Gastrocnemius medialis (tissue), 4 donors: ENCODE data around the gene RPS6KC1.
"Not testable (repeated sequence)": the region's sequence is repeated elsewhere in the genome, so short reads cannot be mapped to it uniquely, and the experiment has no call there.

ENCODE experiments used
- CTCF ChIP-seq, 5 experiments: fragments of 450-650 bp in 3 of 5; fragments of 200-600 bp in 2 of 5; sonication (generic) in 2 of 5; IDR thresholded peaks in 4 of 5; conservative IDR thresholded peaks in 1 of 5; 1 replicate in 4 of 5; 2 replicates in 1 of 5; pipeline ENCODE4 v1.5.1; 2016 to 2019; ENCODE audit warnings: antibody characterized with exemption in 5 of 5, mild to moderate bottlenecking in 3 of 5, moderate library complexity in 3 of 5
- POLR2A ChIP-seq, 2 donors: fragments of 450-650 bp; IDR thresholded peaks; one replicate each; pipeline ENCODE4 v1.6.1; 2017; ENCODE audit warnings: antibody characterized with exemption in 2 of 2, mild to moderate bottlenecking in 2 of 2, moderate library complexity in 2 of 2

GRCh38 chr1:213100565-213100964 lies 49.5 kb downstream of the RPS6KC1 start:
- not testable (repeated sequence) for TF ChIP-seq CTCF (IDR thresholded peaks at IDR 0.05 in 4 of 5, conservative IDR thresholded peaks at IDR 0.05 in 1 of 5); POLR2A (IDR thresholded peaks at IDR 0.05)
